Caco-2 (cell line): ENCODE results near the gene PNP. TPM values are rescaled to one million over a fixed set of nuclear protein-coding genes. Genes with fewer than 3 reads are reported as not detected.
"Not testable (repeated sequence)": the region's sequence is repeated elsewhere in the genome, so short reads cannot be mapped to it uniquely, and the experiment has no call there.

Experiments
- BruUV-seq: library from RNA; stranded (reverse); fragments of 400-500 nt; replicated peaks from 2 replicates; lab custom pipeline; 2021; lab: Mats Ljungman, UMichigan
- CTCF ChIA-PET: fragments of 300-600 bp; sonication (Branson Sonifier 250); formaldehyde crosslinking; loops from one replicate; lab custom pipeline; 2022; ENCODE audit warnings: antibody characterized with exemption; lab: Charles Lee
- POLR2A ChIA-PET: fragments of 300-600 bp; sonication (Branson Sonifier 250); formaldehyde crosslinking; loops from one replicate; lab custom pipeline; 2022; ENCODE audit warnings: antibody characterized with exemption; lab: Charles Lee
- DNase-seq, 2 experiments: peaks; one replicate each; pipeline versions ENCODE4 v3.0.0 to v3.0.0-alpha.2; 2020 to 2022
- H3K27me3 ChIP-seq: replicated peaks from 2 replicates; pipeline ENCODE4 v1.6.0; 2011; ENCODE audit warnings: low read length; ENCODE audit not compliant: control insufficient read depth, insufficient read depth
- H3K36me3 ChIP-seq: 2 replicates; pipeline ENCODE4 v1.5.1; 2011; ENCODE audit warnings: low read length; ENCODE audit not compliant: control insufficient read depth, insufficient read depth
- H3K4me1 ChIP-seq: fragments of 250-450 bp; sonication (Bioruptor Pico); 2 replicates; pipeline ENCODE4 v1.5.1; 2020; ENCODE audit warnings: mild to moderate bottlenecking
- H3K4me3 ChIP-seq: 2 replicates; pipeline ENCODE4 v1.5.1; 2011; ENCODE audit warnings: low read depth, mild to moderate bottlenecking, control low read depth, low read length
- H3K9me3 ChIP-seq: fragments of 250-450 bp; sonication (Bioruptor Pico); 2 replicates; pipeline ENCODE4 v1.5.1; 2020; ENCODE audit warnings: mild to moderate bottlenecking, moderate library complexity
- H3K27ac Mint-ChIP-seq: one replicate; pipeline ENCODE4 v1.8.0; 2022; ENCODE audit warnings: mixed read lengths; ENCODE audit not compliant: unreplicated experiment
- H3K27me3 Mint-ChIP-seq: one replicate; pipeline ENCODE4 v1.8.0; 2022; ENCODE audit warnings: mixed read lengths; ENCODE audit not compliant: insufficient read depth, unreplicated experiment
- H3K36me3 Mint-ChIP-seq: one replicate; pipeline ENCODE4 v1.8.0; 2022; ENCODE audit warnings: mild to moderate bottlenecking, mixed read lengths; ENCODE audit not compliant: insufficient read depth, unreplicated experiment
- H3K4me1 Mint-ChIP-seq: one replicate; pipeline ENCODE4 v1.8.0; 2022; ENCODE audit warnings: low read depth, mixed read lengths; ENCODE audit not compliant: unreplicated experiment
- H3K4me3 Mint-ChIP-seq: one replicate; pipeline ENCODE4 v1.8.0; 2022; ENCODE audit warnings: mild to moderate bottlenecking, moderate library complexity, mixed read lengths; ENCODE audit not compliant: unreplicated experiment
- H3K9me3 Mint-ChIP-seq: one replicate; pipeline ENCODE4 v1.8.0; 2022; ENCODE audit warnings: mixed read lengths; ENCODE audit not compliant: unreplicated experiment
- CTCF ChIP-seq, 2 experiments: fragments of 200-600 bp in 1 of 2; IDR thresholded peaks; 1 replicate in 1 of 2; 2 replicates in 1 of 2; pipeline versions ENCODE4 v1.5.1 to v1.8.0; 2011 to 2022; ENCODE audit warnings: antibody characterized with exemption in 1 of 2, control low read depth in 1 of 2, inconsistent platforms in 1 of 2, low read depth in 1 of 2, low read length in 1 of 2, mild to moderate bottlenecking in 1 of 2, moderate library complexity in 1 of 2; ENCODE audit not compliant: insufficient read depth in 1 of 2, severe bottlenecking in 1 of 2, unreplicated experiment in 1 of 2
- intact Hi-C: fragments of 100-400 bp; cut with micrococcal nuclease; formaldehyde crosslinking; loops from one replicate; pipeline ENCODE4 v1.10.0; 2022; ENCODE audit not compliant: unreplicated experiment
- total RNA-seq: library from RNA; stranded (reverse); gene quantifications from 2 replicates; pipeline ENCODE4 v1.2.3, GENCODE V29; 2022

The PNP gene
- total RNA-seq, 1 experiment from 2014 or later: 59.1 TPM

DNA sequence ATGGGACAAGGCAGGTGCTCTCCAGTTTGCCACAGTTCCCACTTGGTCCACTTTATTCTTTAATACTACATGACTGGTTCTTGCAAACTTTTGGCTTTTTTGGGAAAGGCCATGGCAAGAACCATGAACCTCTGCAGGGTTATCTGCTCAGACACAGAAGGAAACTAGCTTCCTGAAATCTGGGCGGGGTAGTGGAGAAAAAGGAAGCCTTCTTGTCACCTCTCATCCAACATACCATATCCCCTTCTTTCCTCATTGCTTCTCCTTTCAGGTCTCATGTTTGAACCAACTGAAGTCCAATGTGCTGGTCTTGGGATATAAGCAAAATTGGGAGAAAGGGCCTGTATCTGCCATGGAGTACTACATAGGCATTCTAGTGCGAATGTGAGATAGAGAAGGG, 27.7 kb upstream of the PNP start:
- Histone ChIP-seq H3K27me3 (no peaks in the 10 kb centered on the region), H3K4me1 (peaks cover 15% of the 10 kb centered on the region), H3K36me3 (no peaks in the 10 kb centered on the region; the same call in 1 of the 2 replicates), H3K4me3 (no peak overlapping the region), H3K9me3 (no peaks in the 10 kb centered on the region; the same call in 1 of the 2 replicates)
- Mint-ChIP-seq H3K9me3 (no peaks in the 10 kb centered on the region), H3K4me3 (no peak overlapping the region), H3K36me3 (peaks cover 6% of the 10 kb centered on the region), H3K27me3 (no peaks in the 10 kb centered on the region), H3K27ac (no peak overlapping the region), H3K4me1 (no peaks in the 10 kb centered on the region)
- CTCF ChIA-PET: no interaction called here
- TF ChIP-seq CTCF (IDR thresholded peaks at IDR 0.05; ENCODE audit: insufficient read depth in 1 of 2, low read depth in 1 of 2, low read length in 1 of 2, severe bottlenecking in 1 of 2, unreplicated experiment in 1 of 2): no peak
- POLR2A ChIA-PET: interaction anchor here (1.3 kb wide), 1 partner anchor 14 kb away, joined by 5 read pairs; the partner anchor contains the start of gene APEX1
- DNase-seq: no peak
- BruUV-seq: no TSS peak
- intact Hi-C loops: no loop called here

GRCh38 chr14:20443650-20444049, 25.6 kb upstream of the PNP start:
- H3K36me3 ChIP-seq, intact Hi-C loops, CTCF ChIA-PET, H3K4me3 Mint-ChIP-seq, H3K27me3 Mint-ChIP-seq, DNase-seq, H3K9me3 Mint-ChIP-seq, H3K27ac Mint-ChIP-seq, H3K9me3 ChIP-seq, H3K4me3 ChIP-seq, H3K4me1 Mint-ChIP-seq, H3K27me3 ChIP-seq, BruUV-seq: not testable (repeated sequence)
- peaks cover 15% of the 10 kb centered on the region for H3K4me1 ChIP-seq
- POLR2A ChIA-PET: interaction anchor here (1.5 kb wide), 1 partner anchor 12 kb away, joined by 5 read pairs; the partner anchor contains the start of gene APEX1
- peaks cover 17% of the 10 kb centered on the region for H3K36me3 Mint-ChIP-seq

DNA sequence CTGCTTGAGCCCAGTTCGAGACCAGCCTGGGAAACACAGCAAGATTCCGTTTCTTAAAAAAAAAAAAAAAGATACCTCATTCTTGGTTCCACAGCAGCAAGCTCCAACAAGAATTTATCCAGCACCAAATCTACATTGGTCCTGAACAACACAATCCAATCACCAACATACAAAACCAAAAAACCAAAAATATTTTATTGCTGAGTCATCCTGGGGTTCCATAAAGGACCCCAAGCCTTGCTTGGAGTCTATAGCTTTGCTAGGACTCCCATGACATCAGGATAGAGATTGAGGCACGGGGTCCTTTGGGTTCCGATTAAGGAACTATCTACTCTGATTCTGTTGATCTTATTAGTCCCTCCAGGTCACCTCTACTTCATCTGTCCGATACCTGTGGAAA, 22.3 kb upstream of the PNP start:
- TF ChIP-seq CTCF (IDR thresholded peaks at IDR 0.05; ENCODE audit: insufficient read depth in 1 of 2, low read depth in 1 of 2, low read length in 1 of 2, severe bottlenecking in 1 of 2, unreplicated experiment in 1 of 2): no peak
- H3K27me3 Mint-ChIP-seq: no peaks in the 10 kb centered on the region
- no TSS peak for BruUV-seq
- no peak for DNase-seq
- Histone ChIP-seq H3K9me3 (no peaks in the 10 kb centered on the region; the same call in 1 of the 2 replicates), H3K4me1 (peaks cover 15% of the 10 kb centered on the region), H3K4me3 (no peak overlapping the region), H3K27me3 (no peaks in the 10 kb centered on the region), H3K36me3 (peaks cover 6% of the 10 kb centered on the region)
- H3K4me3 Mint-ChIP-seq: no peak overlapping the region
- no peaks in the 10 kb centered on the region for H3K4me1 Mint-ChIP-seq
- ChIA-PET POLR2A (interaction anchor here (0.6 kb wide), 1 partner anchor 66 kb away, joined by 4 read pairs; no protein-coding TSS in a partner anchor), CTCF (no interaction called here)
- H3K27ac Mint-ChIP-seq: no peak overlapping the region
- intact Hi-C loops: no loop called here
- H3K9me3 Mint-ChIP-seq: no peaks in the 10 kb centered on the region
- H3K36me3 Mint-ChIP-seq: peaks cover 36% of the 10 kb centered on the region

- H3K27me3 ChIP-seq, CTCF ChIA-PET, H3K27ac Mint-ChIP-seq, H3K4me3 ChIP-seq, H3K4me1 Mint-ChIP-seq, H3K4me1 ChIP-seq, H3K9me3 ChIP-seq, H3K4me3 Mint-ChIP-seq, H3K27me3 Mint-ChIP-seq, intact Hi-C loops, H3K9me3 Mint-ChIP-seq, DNase-seq, H3K36me3 ChIP-seq: not testable (repeated sequence)
- peaks cover 29% of the 10 kb centered on the region for H3K36me3 Mint-ChIP-seq
- BruUV-seq: TSS peak; percentile 8
- POLR2A ChIA-PET: interaction anchor here (1.3 kb wide), 1 partner anchor 109 kb away, joined by 4 read pairs; the partner anchor contains the start of gene PARP2
Observed at GRCh38 chr14:20452831-20453230, 16.4 kb upstream of the PNP start.
